ENCODE results near the gene MMAA.
"Not testable (repeated sequence)": the region's sequence is repeated elsewhere in the genome, so short reads cannot be mapped to it uniquely, and the experiment has no call there.

MMAA gene

GRCh38 chr4:145618932-145619638 lies at the start of gene MMAA:
Gene MMAA (plus strand): TSS chr4:145619385. CDS start chr4:145639140, 19,755 bp downstream.
- DNase-seq, result peak; percentile 55

GRCh38 chr4:145574546-145574945 lies 44.6 kb upstream of the MMAA start:
- DNase-seq, result not testable (repeated sequence)

GRCh38 chr4:145580906-145581305 lies 38.3 kb upstream of the MMAA start:
- no peak for DNase-seq

- no peak for DNase-seq
These were observed 35.8 kb upstream of the MMAA start for GRCh38 chr4:145583191-145584055.

GRCh38 chr4:145587088-145587754 lies 32.0 kb upstream of the MMAA start:
- DNase-seq, result no peak

- DNase-seq, result not testable (repeated sequence)
These were observed 29.8 kb upstream of the MMAA start for GRCh38 chr4:145589381-145589780.

GRCh38 chr4:145589916-145590702 lies 29.1 kb upstream of the MMAA start:
- no peak for DNase-seq

- no peak for DNase-seq
These were observed 16.9 kb upstream of the MMAA start for GRCh38 chr4:145602129-145602760.

GRCh38 chr4:145605941-145606340 lies 13.2 kb upstream of the MMAA start:
- DNase-seq, result no peak

- no peak for DNase-seq
These were observed 9.4 kb upstream of the MMAA start for GRCh38 chr4:145609481-145610427.

GRCh38 chr4:145613566-145614232 lies 5.5 kb upstream of the MMAA start:
- no peak for DNase-seq

GRCh38 chr4:145614233-145614610 lies 5.0 kb upstream of the MMAA start:
- no peak for DNase-seq

GRCh38 chr4:145618210-145618931 lies 814 bp upstream of the MMAA start:
- no peak for DNase-seq

GRCh38 chr4:145619639-145619996 lies 433 bp downstream of the MMAA start:
- no peak for DNase-seq

GRCh38 chr4:145622067-145622466 lies 2.9 kb downstream of the MMAA start:
- not testable (repeated sequence) for DNase-seq

- no peak for DNase-seq
These were observed 4.6 kb downstream of the MMAA start for GRCh38 chr4:145623831-145624230.

GRCh38 chr4:145625677-145626622 lies 6.8 kb downstream of the MMAA start:
- no peak for DNase-seq

GRCh38 chr4:145626623-145626982 lies 7.4 kb downstream of the MMAA start:
- no peak for DNase-seq

- DNase-seq, result no peak
These were observed 15.9 kb downstream of the MMAA start for GRCh38 chr4:145635117-145635516.

All from NCI-H2107 (cell line).